ENCODE results near the gene HMGN4.
"Not testable (repeated sequence)": the region's sequence is repeated elsewhere in the genome, so short reads cannot be mapped to it uniquely, and the experiment has no call there.

HMGN4 gene

DNA sequence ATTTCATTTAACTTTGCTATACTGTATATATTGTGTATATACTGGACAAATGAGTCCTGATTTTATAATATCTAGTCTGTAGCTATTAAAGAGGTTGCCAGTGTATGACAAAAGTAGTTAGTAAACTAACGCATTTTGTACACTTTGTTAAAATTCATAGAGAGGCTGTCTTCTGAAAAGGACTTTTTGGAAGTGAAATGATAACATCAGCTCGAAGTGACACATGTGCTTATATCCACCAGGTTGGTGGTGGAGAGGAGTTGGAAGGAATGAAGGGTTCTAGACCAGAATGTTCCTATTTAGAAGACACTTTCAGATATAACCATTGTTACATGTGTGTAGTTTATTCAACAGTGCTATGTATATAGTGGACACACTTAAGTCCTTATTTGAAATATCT lies 13.9 kb upstream of the HMGN4 start:
- not testable (repeated sequence) for DNase-seq

- no peak for DNase-seq
Measured at GRCh38 chr6:26524722-26525370, 13.3 kb upstream of the HMGN4 start.

GRCh38 chr6:26525838-26526237 lies 12.3 kb upstream of the HMGN4 start:
- no peak for DNase-seq

DNA sequence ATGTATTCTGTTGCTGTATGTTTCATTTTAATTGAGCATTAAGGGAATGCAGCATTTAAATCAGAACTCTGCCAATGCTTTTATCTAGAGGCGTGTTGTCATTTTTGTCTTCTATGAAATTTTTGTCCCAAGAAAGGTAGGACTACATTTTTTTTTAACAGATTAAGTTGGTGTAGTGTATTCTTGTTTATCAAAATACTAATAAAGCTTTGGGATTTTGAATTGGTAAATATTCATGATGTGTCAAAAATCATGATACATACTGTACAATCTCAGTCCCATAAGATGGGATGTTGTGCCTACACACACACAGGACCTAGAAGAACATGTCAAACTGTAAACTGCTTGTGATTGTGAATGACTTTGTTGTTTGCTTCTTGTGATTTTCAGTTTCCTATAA lies 11.2 kb upstream of the HMGN4 start:
- no peak for DNase-seq

DNA sequence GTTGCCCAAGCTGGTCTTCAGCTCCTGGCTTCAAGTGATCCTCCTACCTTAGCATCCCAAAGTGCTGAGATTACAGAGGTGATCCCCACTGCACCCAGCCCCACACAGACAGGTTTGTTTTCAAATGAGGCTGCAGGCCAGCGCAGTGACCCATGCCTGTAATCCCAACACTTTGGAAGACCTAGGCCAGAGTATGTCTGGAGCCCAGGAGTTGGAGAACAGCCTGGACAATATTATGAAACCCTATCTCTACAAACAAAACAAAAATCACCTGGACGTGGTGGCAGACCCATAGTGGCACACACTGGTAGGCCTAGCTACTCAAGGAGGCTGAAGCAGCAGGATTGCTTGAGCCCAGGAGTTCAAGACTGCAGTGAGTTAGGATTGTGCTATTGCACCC lies 8.0 kb upstream of the HMGN4 start:
- DNase-seq, result no peak

DNA sequence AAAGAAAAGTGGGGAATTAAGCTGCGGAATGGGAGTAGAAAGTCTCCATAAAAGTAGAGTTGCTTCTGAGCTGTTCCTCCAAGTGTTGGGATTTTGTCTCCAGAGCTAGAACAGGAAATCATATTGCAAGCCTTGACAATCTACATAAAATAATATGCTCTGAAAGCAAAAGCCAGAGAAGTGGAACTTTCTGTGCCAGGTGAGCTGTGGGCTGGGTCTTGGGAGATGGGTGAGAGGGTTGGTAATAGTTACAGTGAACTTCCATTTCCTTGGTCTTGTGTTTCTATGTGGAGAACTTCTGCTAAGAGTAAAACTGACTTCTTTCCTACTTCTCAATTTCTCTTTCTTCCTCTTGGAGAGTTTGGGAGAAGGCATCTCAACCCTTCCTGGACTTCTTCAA lies 6.3 kb upstream of the HMGN4 start:
- DNase-seq, result no peak

- peak; percentile 66 for DNase-seq
Measured at GRCh38 chr6:26532699-26533531, 5.3 kb upstream of the HMGN4 start.

DNA sequence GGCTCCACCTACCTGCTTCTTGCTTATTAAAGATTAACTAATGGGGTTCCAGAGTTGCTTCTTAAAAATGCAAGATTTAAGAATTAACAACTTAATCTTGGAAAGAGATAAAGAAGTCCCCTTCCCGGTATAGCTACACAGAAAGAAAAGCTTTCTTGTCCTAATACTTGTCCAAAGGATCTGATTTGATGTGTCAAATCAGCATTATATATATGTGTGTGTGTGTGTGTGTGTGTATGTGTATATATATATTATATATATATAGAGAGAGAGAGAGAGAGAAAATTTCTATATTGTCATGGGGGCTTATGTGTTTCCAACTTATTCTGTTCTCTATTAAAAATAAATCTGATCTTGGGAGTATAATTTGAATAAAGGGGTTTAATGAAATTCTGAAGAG lies 4.6 kb upstream of the HMGN4 start:
- no peak for DNase-seq

DNA sequence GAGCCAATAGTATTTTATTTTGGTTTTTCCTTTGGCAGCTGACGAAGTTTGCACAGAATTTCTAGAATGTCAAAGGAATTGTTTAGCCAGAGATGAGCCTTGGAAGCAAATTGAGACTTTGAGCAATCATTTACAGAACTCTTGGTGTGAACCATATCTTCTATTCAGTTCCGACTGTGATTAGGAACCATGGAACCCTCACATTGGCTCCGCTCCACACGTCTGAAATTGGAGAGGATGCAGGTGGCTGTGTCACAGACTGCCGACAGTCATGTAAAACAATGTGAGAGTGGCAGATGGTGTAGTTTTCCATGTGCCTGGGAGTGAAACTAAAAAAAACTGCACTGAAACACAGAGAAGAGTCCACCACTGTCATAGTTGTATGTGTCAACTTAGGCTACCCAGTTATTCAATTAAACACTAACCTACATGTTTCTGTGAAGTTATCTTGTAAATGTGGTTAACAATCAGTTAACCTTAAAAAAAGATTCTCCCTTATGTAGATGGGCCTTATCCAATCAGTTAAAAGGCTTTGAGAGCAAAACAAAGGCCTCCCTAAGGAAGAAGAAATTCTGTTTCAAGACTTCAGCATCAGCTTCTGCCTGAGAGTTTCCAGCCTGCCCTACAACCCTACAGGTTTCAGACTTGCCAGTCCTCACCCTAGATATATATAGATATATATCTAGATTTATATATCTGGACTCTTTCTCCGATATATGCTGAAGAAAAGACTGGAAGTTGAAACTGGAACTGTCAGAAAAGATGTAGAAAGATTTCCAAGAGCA lies 3.3 kb upstream of the HMGN4 start:
- no peak for DNase-seq

GRCh38 chr6:26536571-26537159 lies 1.5 kb upstream of the HMGN4 start:
- no peak for DNase-seq

- DNase-seq, result peak; percentile 67
Measured at GRCh38 chr6:26537160-26537845, 863 bp upstream of the HMGN4 start.

DNA sequence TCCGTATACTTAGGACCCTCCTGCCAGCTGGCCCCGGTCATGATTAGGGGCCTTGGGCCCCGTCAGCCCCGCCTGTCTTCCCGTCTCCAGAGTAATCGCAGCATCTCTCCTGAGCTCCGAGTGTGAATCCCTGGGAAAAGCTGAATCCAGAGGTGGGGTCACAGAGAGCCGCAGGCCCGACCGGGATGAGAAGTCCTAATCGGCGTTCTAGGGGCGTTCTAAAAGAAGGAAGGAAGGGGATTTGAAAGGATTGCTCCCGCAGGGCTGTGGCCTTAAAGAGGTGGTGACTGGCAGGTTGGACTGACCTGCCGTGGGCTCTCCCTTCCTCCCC lies 371 bp downstream of the HMGN4 start:
- DNase-seq, result no peak

GRCh38 chr6:26539071-26539615 lies 977 bp downstream of the HMGN4 start:
- no peak for DNase-seq

DNA sequence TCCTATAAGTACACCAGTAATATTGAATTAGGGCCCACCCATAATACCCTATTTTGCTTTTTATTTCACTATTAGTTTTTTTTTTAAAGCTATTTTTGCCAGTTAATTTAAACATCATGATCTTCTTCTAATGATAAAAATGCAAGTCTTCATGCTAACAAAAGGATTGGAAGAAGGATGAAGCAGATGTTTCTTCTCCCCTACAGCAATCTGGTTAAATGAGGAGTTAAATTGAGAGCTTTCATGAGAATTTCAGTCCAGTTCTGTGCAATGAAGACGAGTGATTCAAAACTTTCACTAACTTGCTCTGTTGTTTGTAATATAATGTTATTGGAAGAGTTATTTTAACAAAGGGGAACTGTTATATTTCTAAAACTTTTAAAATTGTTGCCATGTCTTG lies 3.4 kb downstream of the HMGN4 start:
- DNase-seq, result no peak

- no peak for DNase-seq
Measured at GRCh38 chr6:26543953-26544352, 5.8 kb downstream of the HMGN4 start.

GRCh38 chr6:26544473-26544872 lies 6.3 kb downstream of the HMGN4 start:
- DNase-seq, result no peak

- DNase-seq, result no peak
Measured at GRCh38 chr6:26545627-26546026, 7.5 kb downstream of the HMGN4 start.

DNA sequence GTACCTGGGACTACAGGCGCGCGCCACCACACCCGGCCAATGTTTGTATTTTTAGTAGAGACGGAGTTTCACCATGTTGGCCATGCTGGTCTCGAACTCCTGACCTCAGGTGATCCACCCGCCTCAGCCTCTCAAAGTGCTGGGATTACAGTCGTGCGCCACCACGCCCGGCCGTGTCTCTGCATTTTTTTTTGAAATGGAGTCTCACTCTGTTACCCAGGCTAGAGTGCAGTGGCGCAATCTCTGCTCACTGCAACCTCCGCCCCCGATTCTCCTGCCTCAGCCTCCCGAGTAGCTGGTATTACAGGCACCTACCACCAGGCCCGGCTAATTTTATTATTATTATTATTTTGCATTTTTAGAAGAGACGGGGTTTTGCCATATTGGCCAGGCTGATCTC lies 9.2 kb downstream of the HMGN4 start:
- not testable (repeated sequence) for DNase-seq

DNA sequence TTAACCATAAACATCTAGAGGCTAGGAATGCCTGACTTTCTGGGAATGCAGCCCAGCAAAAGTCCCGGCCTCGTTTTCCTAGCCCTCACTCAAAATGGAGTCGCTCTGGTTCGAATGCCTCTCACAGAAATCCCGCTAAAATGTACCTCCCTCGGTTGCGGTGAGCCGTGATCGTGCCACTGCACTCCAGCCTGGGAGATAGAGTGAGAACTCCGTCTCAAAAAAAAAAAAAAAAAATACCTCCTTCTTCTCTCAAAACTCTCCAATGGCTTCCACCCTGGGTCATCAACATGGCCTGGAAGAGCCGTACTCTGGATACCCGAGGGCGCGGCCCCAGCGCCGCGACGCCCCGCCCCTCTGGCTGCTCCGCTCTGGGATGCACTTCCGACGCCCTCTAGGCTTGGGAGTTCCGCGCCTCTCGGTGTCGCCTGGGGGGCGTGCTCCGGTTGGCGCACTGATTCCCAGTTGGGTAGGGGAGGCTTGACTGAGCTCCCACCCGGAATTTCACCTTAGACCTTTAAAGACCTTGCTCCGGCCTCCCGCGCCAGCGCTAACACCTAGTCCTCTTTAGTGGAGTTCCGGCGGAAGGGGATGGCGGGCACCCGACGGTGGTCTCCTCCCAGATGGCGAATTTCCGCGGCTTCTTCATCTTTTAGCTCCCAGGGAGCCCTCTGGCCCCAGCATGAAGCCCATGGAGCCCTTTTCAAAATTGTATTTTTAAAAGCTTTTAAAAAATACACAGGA lies 12.3 kb downstream of the HMGN4 start:
- peak; percentile 39 for DNase-seq

GRCh38 chr6:26552205-26552604 lies 14.0 kb downstream of the HMGN4 start:
- no peak for DNase-seq

- no peak for DNase-seq
Measured at GRCh38 chr6:26552640-26553188, 14.5 kb downstream of the HMGN4 start.

DNA sequence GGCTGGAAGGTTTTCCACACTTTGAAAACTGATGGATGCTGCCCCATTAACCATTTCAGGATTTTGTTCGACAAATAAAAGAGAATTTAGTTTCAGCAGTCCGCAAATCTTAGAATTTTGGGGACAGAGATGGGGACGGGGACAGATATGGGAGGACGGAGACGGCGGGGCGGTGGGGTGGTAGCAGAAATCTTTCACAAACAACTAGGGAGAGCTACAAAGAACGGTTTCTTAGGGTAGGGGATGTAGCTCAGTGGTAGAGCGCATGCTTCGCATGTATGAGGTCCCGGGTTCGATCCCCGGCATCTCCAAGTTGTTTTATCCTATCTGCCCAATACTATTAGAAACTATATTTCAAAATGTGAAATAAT lies 15.1 kb downstream of the HMGN4 start:
- DNase-seq, result peak; percentile 48
